ENCODE results near the gene FAF1.

Gene FAF1

DNA sequence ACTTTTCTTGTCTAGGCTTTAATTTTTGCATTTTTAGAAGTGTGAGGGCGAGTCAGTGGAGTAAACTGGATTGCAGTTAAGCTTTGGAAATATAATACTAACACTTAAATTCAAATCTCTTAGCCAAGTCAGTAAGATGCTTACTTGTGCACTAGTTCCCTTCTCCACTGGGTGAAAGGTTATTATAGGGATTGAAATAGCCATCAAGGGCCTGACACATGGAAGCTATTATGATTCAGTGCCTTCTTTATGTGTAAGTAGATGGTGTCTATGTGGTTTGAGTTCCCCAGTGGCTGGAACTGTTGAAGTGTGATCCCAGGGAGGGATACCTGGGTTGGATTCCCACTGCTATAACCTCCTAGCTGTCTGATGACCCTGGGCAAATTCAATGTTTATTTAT lies 512.1 kb downstream of the FAF1 start:
- TF ChIP-seq, protein P1, sequence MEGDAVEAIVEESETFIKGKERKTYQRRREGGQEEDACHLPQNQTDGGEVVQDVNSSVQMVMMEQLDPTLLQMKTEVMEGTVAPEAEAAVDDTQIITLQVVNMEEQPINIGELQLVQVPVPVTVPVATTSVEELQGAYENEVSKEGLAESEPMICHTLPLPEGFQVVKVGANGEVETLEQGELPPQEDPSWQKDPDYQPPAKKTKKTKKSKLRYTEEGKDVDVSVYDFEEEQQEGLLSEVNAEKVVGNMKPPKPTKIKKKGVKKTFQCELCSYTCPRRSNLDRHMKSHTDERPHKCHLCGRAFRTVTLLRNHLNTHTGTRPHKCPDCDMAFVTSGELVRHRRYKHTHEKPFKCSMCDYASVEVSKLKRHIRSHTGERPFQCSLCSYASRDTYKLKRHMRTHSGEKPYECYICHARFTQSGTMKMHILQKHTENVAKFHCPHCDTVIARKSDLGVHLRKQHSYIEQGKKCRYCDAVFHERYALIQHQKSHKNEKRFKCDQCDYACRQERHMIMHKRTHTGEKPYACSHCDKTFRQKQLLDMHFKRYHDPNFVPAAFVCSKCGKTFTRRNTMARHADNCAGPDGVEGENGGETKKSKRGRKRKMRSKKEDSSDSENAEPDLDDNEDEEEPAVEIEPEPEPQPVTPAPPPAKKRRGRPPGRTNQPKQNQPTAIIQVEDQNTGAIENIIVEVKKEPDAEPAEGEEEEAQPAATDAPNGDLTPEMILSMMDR (IDR thresholded peaks at IDR 0.05; ENCODE audit: insufficient read depth, low read depth, low read length, missing control alignments), result no peak
- no peak for DNase-seq (ENCODE audit: low read depth)
- H3K4me3 ChIP-seq (ENCODE audit: low read depth, low read length), result no peak overlapping the region

DNA sequence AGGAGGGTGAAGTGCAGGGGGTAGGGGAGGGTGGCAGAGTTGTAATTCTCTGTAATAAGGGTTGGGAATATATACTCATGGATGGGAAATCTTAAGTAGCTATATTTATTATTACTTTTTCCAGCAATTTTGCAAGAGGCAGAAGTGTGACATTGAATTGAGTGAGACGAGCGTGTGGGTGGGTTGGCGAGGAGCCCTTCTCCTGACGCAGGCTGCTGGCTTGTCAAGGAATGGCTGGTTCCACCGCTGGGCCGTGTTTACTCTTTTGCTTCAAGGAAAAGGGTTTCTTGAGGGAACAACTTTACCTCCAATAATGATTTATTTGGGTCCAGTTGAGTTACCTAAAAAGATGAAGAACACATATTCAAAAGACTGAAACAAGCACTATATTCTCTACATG lies 518.9 kb downstream of the FAF1 start:
- no peak for DNase-seq (ENCODE audit: low read depth)
- TF ChIP-seq, protein P1 (IDR thresholded peaks at IDR 0.05; ENCODE audit: insufficient read depth, low read depth, low read length, missing control alignments), result no peak
- no peak overlapping the region for H3K4me3 ChIP-seq (ENCODE audit: low read depth, low read length)

DNA sequence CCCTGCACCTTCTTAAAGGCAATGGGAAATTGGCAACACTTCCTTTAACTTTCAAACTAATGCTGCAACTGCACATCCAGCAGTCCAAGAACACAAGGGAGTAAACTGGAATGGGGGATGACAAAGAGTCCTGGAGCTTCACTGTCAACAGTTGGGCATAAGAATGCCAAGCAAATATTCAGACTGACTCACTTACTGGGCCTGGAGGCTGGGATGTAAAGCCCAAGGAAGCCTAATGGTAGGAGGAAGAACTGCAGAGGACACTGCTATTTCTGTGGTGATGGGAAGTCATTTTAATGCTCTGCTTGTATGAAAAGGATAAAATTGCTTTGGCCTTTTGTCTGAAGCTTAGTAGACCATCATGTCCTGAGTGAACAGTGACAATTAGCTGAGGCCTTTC lies 521.1 kb downstream of the FAF1 start:
- H3K4me3 ChIP-seq (ENCODE audit: low read depth, low read length), result no peak overlapping the region
- TF ChIP-seq, protein P1 (IDR thresholded peaks at IDR 0.05; ENCODE audit: insufficient read depth, low read depth, low read length, missing control alignments), result peak; percentile 5
- no peak for DNase-seq (ENCODE audit: low read depth)

DNA sequence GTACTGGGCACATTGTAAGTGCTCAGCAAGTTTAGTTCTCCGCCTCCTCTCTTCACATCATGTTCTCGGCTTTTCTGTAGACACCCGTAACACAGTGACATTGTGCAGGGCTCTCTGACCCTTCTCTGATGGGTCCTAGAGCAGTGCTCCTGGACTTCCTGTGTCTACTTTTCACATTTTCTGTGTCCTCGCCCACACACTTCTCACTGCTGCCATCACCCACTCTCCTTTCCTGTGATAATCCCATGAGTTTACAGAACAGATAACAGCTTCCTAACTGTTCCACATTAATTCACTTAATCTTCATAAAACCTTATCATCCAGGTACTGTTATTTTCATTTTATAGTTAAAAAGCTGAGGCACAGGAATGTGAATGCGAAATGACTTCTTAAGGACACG lies 523.6 kb downstream of the FAF1 start:
- TF ChIP-seq, protein P1 (IDR thresholded peaks at IDR 0.05; ENCODE audit: insufficient read depth, low read depth, low read length, missing control alignments), result no peak
- no peak overlapping the region for H3K4me3 ChIP-seq (ENCODE audit: low read depth, low read length)
- no peak for DNase-seq (ENCODE audit: low read depth)

DNA sequence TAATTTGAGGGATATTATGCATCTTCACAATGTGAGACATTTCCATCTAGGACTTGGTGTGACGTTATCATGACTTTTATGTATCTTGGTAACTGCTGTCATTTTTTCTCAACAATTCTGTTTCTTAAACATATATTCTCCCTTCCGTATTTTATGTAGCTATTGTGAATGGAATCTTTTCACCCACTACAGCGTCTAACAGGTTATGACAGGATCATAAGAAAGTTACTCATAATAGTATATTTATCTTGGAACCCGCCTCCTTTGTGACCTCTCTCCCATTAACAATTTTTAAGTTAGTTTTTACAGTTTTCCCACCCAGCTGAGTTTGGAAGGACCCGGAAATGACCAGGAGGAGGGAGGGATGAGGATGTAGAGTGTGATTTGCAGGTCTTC lies 530.1 kb downstream of the FAF1 start:
- DNase-seq (ENCODE audit: low read depth), result no peak
- TF ChIP-seq, protein P1 (IDR thresholded peaks at IDR 0.05; ENCODE audit: insufficient read depth, low read depth, low read length, missing control alignments), result no peak
- H3K4me3 ChIP-seq (ENCODE audit: low read depth, low read length), result no peak overlapping the region

DNA sequence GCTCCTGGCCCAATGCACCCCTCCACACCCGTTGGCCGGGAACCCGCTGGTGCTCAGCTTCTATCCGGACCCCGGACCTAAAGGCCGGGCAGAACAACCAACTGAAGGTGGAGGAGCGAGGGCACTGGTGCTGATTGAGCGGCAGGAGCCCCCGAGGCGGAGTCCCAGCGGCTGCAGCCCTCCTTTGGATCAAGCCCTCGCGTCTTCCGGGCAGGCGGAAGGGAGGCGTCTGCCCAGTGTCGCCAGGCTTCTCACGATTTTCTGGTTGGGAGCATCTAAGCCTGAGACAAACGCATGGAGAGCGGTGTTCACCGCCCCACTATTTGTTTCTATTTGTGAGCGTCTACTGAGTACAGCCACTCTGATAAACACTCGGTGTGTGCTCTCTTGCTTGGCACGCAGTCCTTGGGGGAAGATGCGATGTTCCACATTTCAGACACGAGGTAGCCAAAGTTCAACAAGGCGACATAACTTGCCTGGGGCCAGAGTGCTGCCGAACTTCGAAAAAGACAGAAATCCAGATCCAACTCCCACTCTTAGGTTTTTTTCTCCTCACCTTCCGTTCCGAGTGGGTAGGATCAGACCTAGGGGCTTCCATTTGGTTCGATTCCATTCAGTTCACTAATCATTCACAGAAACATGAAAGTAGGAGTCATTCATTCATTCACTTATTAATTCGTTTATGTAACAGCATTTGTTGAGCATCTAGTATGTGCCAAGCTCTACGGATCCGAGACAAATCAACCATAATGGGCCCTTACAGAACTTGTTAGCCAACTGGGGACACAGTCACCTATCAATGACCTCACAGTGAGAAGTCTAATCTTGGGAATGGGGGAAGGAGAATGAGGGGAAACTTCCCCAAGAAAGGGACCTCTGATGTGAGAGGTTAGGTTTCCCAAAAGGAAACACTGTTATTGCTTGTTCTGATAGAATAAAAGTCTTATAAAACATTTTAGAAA lies 532.0 kb downstream of the FAF1 start:
- TF ChIP-seq, protein P1 (IDR thresholded peaks at IDR 0.05; ENCODE audit: insufficient read depth, low read depth, low read length, missing control alignments), result no peak
- H3K4me3 ChIP-seq (ENCODE audit: low read depth, low read length), result no peak overlapping the region
- no peak for DNase-seq (ENCODE audit: low read depth)

All from GM12865 (cell line).